ENCODE results near the gene POGK. TPM values are rescaled to one million over a fixed set of nuclear protein-coding genes. Genes with fewer than 3 reads are reported as not detected.
A peak's percentile ranks its signal among the peaks of the same experiment; 100 is the strongest.

The POGK gene
- total RNA-seq, 1 experiment from 2014 or later, result 27.2 TPM

GRCh38 chr1:166836733-166837132 is 2.5 kb upstream of the POGK start:
- Histone ChIP-seq H3K4me1 (peaks cover 24% of the 10 kb centered on the region), H3K27me3 (replicated peaks; ENCODE audit: control insufficient read depth, insufficient read depth, low read length) (peaks cover 1% of the 10 kb centered on the region; the same call in 1 of the 2 replicates), H3K9me3 (no peaks in the 10 kb centered on the region; the same call in 1 of the 2 replicates), H3K4me3 (ENCODE audit: low read depth, low read length) (no peak overlapping the region), H3K36me3 (ENCODE audit: control insufficient read depth, insufficient read depth, low read length) (peaks cover 1% of the 10 kb centered on the region)
- no peak for DNase-seq
- no peak for TF ChIP-seq CTCF (IDR thresholded peaks at IDR 0.05; ENCODE audit: insufficient read depth in 1 of 2, low read depth in 1 of 2, low read length in 1 of 2, severe bottlenecking in 1 of 2, unreplicated experiment in 1 of 2)
- no peak overlapping the region for H3K4me3 Mint-ChIP-seq (ENCODE audit: unreplicated experiment)
- no TSS peak for BruUV-seq (replicated peaks)
- peaks cover 21% of the 10 kb centered on the region for H3K36me3 Mint-ChIP-seq (ENCODE audit: insufficient read depth, unreplicated experiment)
- no peak overlapping the region for H3K27ac Mint-ChIP-seq (ENCODE audit: unreplicated experiment)
- peaks cover 7% of the 10 kb centered on the region for H3K9me3 Mint-ChIP-seq (ENCODE audit: unreplicated experiment)
- intact Hi-C loops (cut with micrococcal nuclease; ENCODE audit: unreplicated experiment), result no loop called here
- ChIA-PET POLR2A (interaction anchor here (0.6 kb wide), 1 partner anchor 38 kb away, joined by 3 read pairs; no protein-coding TSS in a partner anchor), CTCF (no interaction called here)
- H3K27me3 Mint-ChIP-seq (ENCODE audit: insufficient read depth, unreplicated experiment), result peaks cover 3% of the 10 kb centered on the region
- peaks cover 23% of the 10 kb centered on the region for H3K4me1 Mint-ChIP-seq (ENCODE audit: low read depth, unreplicated experiment)

DNA sequence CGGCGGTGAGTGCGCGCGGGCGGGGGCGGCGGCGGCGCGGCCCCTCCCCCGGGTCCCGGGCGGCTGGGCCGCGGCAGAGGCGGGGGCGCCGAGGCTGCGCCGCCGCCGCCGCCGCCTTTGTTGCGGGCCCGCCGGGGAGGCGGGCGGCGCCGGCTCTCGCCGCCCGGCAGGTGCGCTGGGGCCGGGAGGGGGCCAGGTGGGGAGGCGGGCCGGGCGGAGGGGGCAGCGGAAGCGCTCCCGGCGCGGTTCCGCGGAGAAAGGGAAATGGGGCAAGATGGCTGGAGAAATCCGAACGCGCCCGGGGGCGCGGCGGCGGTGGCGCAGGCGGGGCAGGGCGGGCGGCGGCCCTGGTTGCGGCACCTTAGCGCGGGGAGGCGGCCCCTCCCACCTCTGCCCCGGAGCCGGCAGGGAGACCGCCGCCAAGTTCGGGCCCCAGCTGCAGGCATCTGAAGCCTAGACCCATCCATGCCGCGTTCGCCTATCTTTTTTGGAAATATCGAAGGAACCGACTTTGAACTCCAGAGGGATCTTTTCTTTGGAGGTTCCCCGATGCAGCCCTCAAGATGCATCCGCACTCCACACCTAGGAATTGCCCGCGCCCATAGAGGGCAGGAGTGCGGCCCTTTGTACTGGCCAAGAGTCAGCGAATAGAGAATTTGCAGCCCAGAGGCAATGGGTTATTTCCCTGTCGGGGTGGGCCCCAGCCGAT is 479 bp downstream of the POGK start:
- BruUV-seq (replicated peaks), result no TSS peak
- POLR2A ChIA-PET, result interaction anchor here (0.5 to 3.1 kb wide), 6 partner anchors 12 to 380 kb away, joined by 3 to 17 read pairs (median 5); partner anchors contain the start of genes POU2F1 and TADA1

More for the DNA sequence above, 479 bp downstream of the POGK start:
- H3K9me3 ChIP-seq, result no peaks in the 10 kb centered on the region
- H3K4me3 ChIP-seq (ENCODE audit: low read depth, low read length), result peak overlapping the region; percentile 83
- Mint-ChIP-seq H3K36me3 (ENCODE audit: insufficient read depth, unreplicated experiment) (peaks cover 49% of the 10 kb centered on the region), H3K4me1 (ENCODE audit: low read depth, unreplicated experiment) (peaks cover 45% of the 10 kb centered on the region), H3K27ac (ENCODE audit: unreplicated experiment) (peak overlapping the region; percentile 91), H3K4me3 (ENCODE audit: unreplicated experiment) (peak overlapping the region; percentile 78), H3K9me3 (ENCODE audit: unreplicated experiment) (no peaks in the 10 kb centered on the region), H3K27me3 (ENCODE audit: insufficient read depth, unreplicated experiment) (no peaks in the 10 kb centered on the region)
- intact Hi-C loops (cut with micrococcal nuclease; ENCODE audit: unreplicated experiment), result loop anchor here (1.0 kb wide), 1 partner anchor 37 kb away; the partner anchor contains the start of gene TADA1
- peak in 1 of 2 experiments; percentile 5 for TF ChIP-seq CTCF (IDR thresholded peaks at IDR 0.05; ENCODE audit: insufficient read depth in 1 of 2, low read depth in 1 of 2, low read length in 1 of 2, severe bottlenecking in 1 of 2, unreplicated experiment in 1 of 2)
- no peaks in the 10 kb centered on the region for H3K27me3 ChIP-seq (replicated peaks; ENCODE audit: control insufficient read depth, insufficient read depth, low read length)
- peaks cover 3% of the 10 kb centered on the region for H3K36me3 ChIP-seq (ENCODE audit: control insufficient read depth, insufficient read depth, low read length)
- peak; percentile 50 to 64 for DNase-seq
- H3K4me1 ChIP-seq, result peaks cover 45% of the 10 kb centered on the region
- CTCF ChIA-PET, result interaction anchor here (1.1 kb wide), 1 partner anchor 71 kb away, joined by 3 read pairs; no protein-coding TSS in a partner anchor

Data from Caco-2 (cell line).